ENCODE measurements around the gene ADARB2.
"Not testable (repeated sequence)": the region's sequence is repeated elsewhere in the genome, so short reads cannot be mapped to it uniquely, and the experiment has no call there.

Gene ADARB2

GRCh38 chr10:1538531-1539061 is 198.7 kb downstream of the ADARB2 start:
- Histone ChIP-seq H3K36me3 (ENCODE audit: control insufficient read depth, insufficient read depth, low read length, severe bottlenecking) (no peaks in the 10 kb centered on the region), H3K27me3 (replicated peaks; ENCODE audit: control insufficient read depth, insufficient read depth, low read length) (no peaks in the 10 kb centered on the region), H3K9ac (ENCODE audit: low read length) (no peak overlapping the region), H3K9me3 (ENCODE audit: control insufficient read depth, low read length) (no peaks in the 10 kb centered on the region), H3K4me3 (ENCODE audit: low read length) (no peak overlapping the region), H3K4me1 (ENCODE audit: control insufficient read depth, insufficient read depth, low read length) (no peaks in the 10 kb centered on the region)
- no peak for DNase-seq (ENCODE audit: low read depth)

GRCh38 chr10:1538121-1538520 is 199.2 kb downstream of the ADARB2 start:
- Histone ChIP-seq H3K9me3 (ENCODE audit: control insufficient read depth, low read length) (no peaks in the 10 kb centered on the region), H3K27me3 (replicated peaks; ENCODE audit: control insufficient read depth, insufficient read depth, low read length) (no peaks in the 10 kb centered on the region), H3K36me3 (ENCODE audit: control insufficient read depth, insufficient read depth, low read length, severe bottlenecking) (no peaks in the 10 kb centered on the region), H3K4me3 (ENCODE audit: low read length) (no peak overlapping the region), H3K9ac (ENCODE audit: low read length) (no peak overlapping the region), H3K4me1 (ENCODE audit: control insufficient read depth, insufficient read depth, low read length) (no peaks in the 10 kb centered on the region)
- DNase-seq (ENCODE audit: low read depth), result no peak

GRCh38 chr10:1537449-1537848 is 199.9 kb downstream of the ADARB2 start:
- not testable (repeated sequence) for H3K27me3 ChIP-seq (replicated peaks; ENCODE audit: control insufficient read depth, insufficient read depth, low read length); H3K9ac ChIP-seq (ENCODE audit: low read length); H3K36me3 ChIP-seq (ENCODE audit: control insufficient read depth, insufficient read depth, low read length, severe bottlenecking); H3K9me3 ChIP-seq (ENCODE audit: control insufficient read depth, low read length); DNase-seq (ENCODE audit: low read depth); H3K4me1 ChIP-seq (ENCODE audit: control insufficient read depth, insufficient read depth, low read length); H3K4me3 ChIP-seq (ENCODE audit: low read length)

GRCh38 chr10:1536341-1536740 is 201.0 kb downstream of the ADARB2 start:
- Histone ChIP-seq H3K9me3 (ENCODE audit: control insufficient read depth, low read length) (no peaks in the 10 kb centered on the region), H3K27me3 (replicated peaks; ENCODE audit: control insufficient read depth, insufficient read depth, low read length) (no peaks in the 10 kb centered on the region), H3K9ac (ENCODE audit: low read length) (no peak overlapping the region), H3K36me3 (ENCODE audit: control insufficient read depth, insufficient read depth, low read length, severe bottlenecking) (no peaks in the 10 kb centered on the region), H3K4me3 (ENCODE audit: low read length) (no peak overlapping the region), H3K4me1 (ENCODE audit: control insufficient read depth, insufficient read depth, low read length) (no peaks in the 10 kb centered on the region)
- no peak for DNase-seq (ENCODE audit: low read depth)

- Histone ChIP-seq H3K27me3 (replicated peaks; ENCODE audit: control insufficient read depth, insufficient read depth, low read length) (no peaks in the 10 kb centered on the region), H3K36me3 (ENCODE audit: control insufficient read depth, insufficient read depth, low read length, severe bottlenecking) (no peaks in the 10 kb centered on the region), H3K4me1 (ENCODE audit: control insufficient read depth, insufficient read depth, low read length) (no peaks in the 10 kb centered on the region), H3K9me3 (ENCODE audit: control insufficient read depth, low read length) (no peaks in the 10 kb centered on the region), H3K9ac (ENCODE audit: low read length) (no peak overlapping the region), H3K4me3 (ENCODE audit: low read length) (no peak overlapping the region)
- no peak for DNase-seq (ENCODE audit: low read depth)
Measured at GRCh38 chr10:1535301-1535965, 201.9 kb downstream of the ADARB2 start.

- DNase-seq (ENCODE audit: low read depth), result no peak
- no peaks in the 10 kb centered on the region for H3K4me1 ChIP-seq (ENCODE audit: control insufficient read depth, insufficient read depth, low read length)
- H3K36me3 ChIP-seq (ENCODE audit: control insufficient read depth, insufficient read depth, low read length, severe bottlenecking), result no peaks in the 10 kb centered on the region
- no peak overlapping the region for H3K4me3 ChIP-seq (ENCODE audit: low read length)
- no peaks in the 10 kb centered on the region for H3K9me3 ChIP-seq (ENCODE audit: control insufficient read depth, low read length)
- H3K27me3 ChIP-seq (replicated peaks; ENCODE audit: control insufficient read depth, insufficient read depth, low read length), result no peaks in the 10 kb centered on the region
- no peak overlapping the region for H3K9ac ChIP-seq (ENCODE audit: low read length)
Measured at GRCh38 chr10:1534820-1535219, 202.5 kb downstream of the ADARB2 start.

- no peaks in the 10 kb centered on the region for H3K4me1 ChIP-seq (ENCODE audit: control insufficient read depth, insufficient read depth, low read length)
- no peak overlapping the region for H3K4me3 ChIP-seq (ENCODE audit: low read length)
- no peaks in the 10 kb centered on the region for H3K27me3 ChIP-seq (replicated peaks; ENCODE audit: control insufficient read depth, insufficient read depth, low read length)
- DNase-seq (ENCODE audit: low read depth), result no peak
- no peaks in the 10 kb centered on the region for H3K36me3 ChIP-seq (ENCODE audit: control insufficient read depth, insufficient read depth, low read length, severe bottlenecking)
- no peaks in the 10 kb centered on the region for H3K9me3 ChIP-seq (ENCODE audit: control insufficient read depth, low read length)
- no peak overlapping the region for H3K9ac ChIP-seq (ENCODE audit: low read length)
Measured at GRCh38 chr10:1532636-1533035, 204.7 kb downstream of the ADARB2 start.

GRCh38 chr10:1531883-1532597 is 205.3 kb downstream of the ADARB2 start:
- no peaks in the 10 kb centered on the region for H3K4me1 ChIP-seq (ENCODE audit: control insufficient read depth, insufficient read depth, low read length)
- DNase-seq (ENCODE audit: low read depth), result no peak
- H3K4me3 ChIP-seq (ENCODE audit: low read length), result no peak overlapping the region
- no peak overlapping the region for H3K9ac ChIP-seq (ENCODE audit: low read length)
- no peaks in the 10 kb centered on the region for H3K27me3 ChIP-seq (replicated peaks; ENCODE audit: control insufficient read depth, insufficient read depth, low read length)
- no peaks in the 10 kb centered on the region for H3K9me3 ChIP-seq (ENCODE audit: control insufficient read depth, low read length)
- no peaks in the 10 kb centered on the region for H3K36me3 ChIP-seq (ENCODE audit: control insufficient read depth, insufficient read depth, low read length, severe bottlenecking)

GRCh38 chr10:1530871-1531517 is 206.3 kb downstream of the ADARB2 start:
- Histone ChIP-seq H3K9me3 (ENCODE audit: control insufficient read depth, low read length) (no peaks in the 10 kb centered on the region), H3K36me3 (ENCODE audit: control insufficient read depth, insufficient read depth, low read length, severe bottlenecking) (no peaks in the 10 kb centered on the region), H3K27me3 (replicated peaks; ENCODE audit: control insufficient read depth, insufficient read depth, low read length) (no peaks in the 10 kb centered on the region), H3K4me1 (ENCODE audit: control insufficient read depth, insufficient read depth, low read length) (no peaks in the 10 kb centered on the region), H3K9ac (ENCODE audit: low read length) (no peak overlapping the region), H3K4me3 (ENCODE audit: low read length) (no peak overlapping the region)
- DNase-seq (ENCODE audit: low read depth), result no peak

- Histone ChIP-seq H3K36me3 (ENCODE audit: control insufficient read depth, insufficient read depth, low read length, severe bottlenecking) (no peaks in the 10 kb centered on the region), H3K9me3 (ENCODE audit: control insufficient read depth, low read length) (no peaks in the 10 kb centered on the region)
Measured at GRCh38 chr10:1529806-1530413, 207.4 kb downstream of the ADARB2 start.

GRCh38 chr10:1527951-1528350 is 209.4 kb downstream of the ADARB2 start:
- Histone ChIP-seq H3K9me3 (ENCODE audit: control insufficient read depth, low read length) (no peaks in the 10 kb centered on the region), H3K9ac (ENCODE audit: low read length) (no peak overlapping the region), H3K4me3 (ENCODE audit: low read length) (no peak overlapping the region), H3K27me3 (replicated peaks; ENCODE audit: control insufficient read depth, insufficient read depth, low read length) (no peaks in the 10 kb centered on the region), H3K36me3 (ENCODE audit: control insufficient read depth, insufficient read depth, low read length, severe bottlenecking) (no peaks in the 10 kb centered on the region), H3K4me1 (ENCODE audit: control insufficient read depth, insufficient read depth, low read length) (no peaks in the 10 kb centered on the region)
- no peak for DNase-seq (ENCODE audit: low read depth)

More at GRCh38 chr10:1529806-1530413, 207.4 kb downstream of the ADARB2 start:
- no peak for DNase-seq (ENCODE audit: low read depth)
- Histone ChIP-seq H3K4me3 (ENCODE audit: low read length) (no peak overlapping the region), H3K9ac (ENCODE audit: low read length) (no peak overlapping the region), H3K27me3 (replicated peaks; ENCODE audit: control insufficient read depth, insufficient read depth, low read length) (no peaks in the 10 kb centered on the region), H3K4me1 (ENCODE audit: control insufficient read depth, insufficient read depth, low read length) (no peaks in the 10 kb centered on the region)

Data from adipocyte (in vitro differentiated cells).